ENCODE measurements around the gene PKN1.

The PKN1 gene

GRCh38 chr19:14406645-14407401, 26.3 kb upstream of the PKN1 start:
- DNase-seq: no peak

DNA sequence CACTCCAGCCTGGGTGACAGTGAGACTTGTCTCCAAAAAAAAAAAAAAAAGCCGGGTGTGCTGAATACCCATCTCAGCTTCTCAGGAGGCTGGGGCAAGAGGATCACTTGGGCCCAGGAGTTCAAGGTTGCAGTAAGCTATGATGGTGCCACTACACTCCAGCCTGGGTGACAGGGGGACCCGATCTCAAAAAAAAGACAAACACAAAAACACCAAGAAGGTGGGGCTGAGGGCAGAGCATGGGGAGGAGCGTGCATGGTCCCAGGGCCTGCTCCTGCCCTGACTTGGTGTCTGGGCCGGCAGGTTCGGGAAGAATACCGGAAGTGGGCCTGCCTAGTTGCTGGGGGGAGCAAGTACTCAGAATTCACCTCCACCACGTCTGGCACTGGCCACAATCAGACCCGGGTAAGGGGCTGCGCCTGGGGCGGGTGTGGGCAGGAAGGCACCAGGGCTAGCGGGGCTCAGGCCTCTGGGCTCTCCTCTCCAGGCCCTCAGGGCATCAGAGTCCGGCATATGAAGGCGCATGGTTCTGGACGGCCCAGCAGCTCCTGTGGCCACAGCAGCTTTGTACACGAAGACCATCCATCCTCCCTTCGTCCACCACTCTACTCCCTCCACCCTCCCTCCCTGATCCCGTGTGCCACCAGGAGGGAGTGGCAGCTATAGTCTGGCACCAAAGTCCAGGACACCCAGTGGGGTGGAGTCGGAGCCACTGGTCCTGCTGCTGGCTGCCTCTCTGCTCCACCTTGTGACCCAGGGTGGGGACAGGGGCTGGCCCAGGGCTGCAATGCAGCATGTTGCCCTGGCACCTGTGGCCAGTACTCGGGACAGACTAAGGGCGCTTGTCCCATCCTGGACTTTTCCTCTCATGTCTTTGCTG, 25.3 kb upstream of the PKN1 start:
- DNase-seq: no peak

DNA sequence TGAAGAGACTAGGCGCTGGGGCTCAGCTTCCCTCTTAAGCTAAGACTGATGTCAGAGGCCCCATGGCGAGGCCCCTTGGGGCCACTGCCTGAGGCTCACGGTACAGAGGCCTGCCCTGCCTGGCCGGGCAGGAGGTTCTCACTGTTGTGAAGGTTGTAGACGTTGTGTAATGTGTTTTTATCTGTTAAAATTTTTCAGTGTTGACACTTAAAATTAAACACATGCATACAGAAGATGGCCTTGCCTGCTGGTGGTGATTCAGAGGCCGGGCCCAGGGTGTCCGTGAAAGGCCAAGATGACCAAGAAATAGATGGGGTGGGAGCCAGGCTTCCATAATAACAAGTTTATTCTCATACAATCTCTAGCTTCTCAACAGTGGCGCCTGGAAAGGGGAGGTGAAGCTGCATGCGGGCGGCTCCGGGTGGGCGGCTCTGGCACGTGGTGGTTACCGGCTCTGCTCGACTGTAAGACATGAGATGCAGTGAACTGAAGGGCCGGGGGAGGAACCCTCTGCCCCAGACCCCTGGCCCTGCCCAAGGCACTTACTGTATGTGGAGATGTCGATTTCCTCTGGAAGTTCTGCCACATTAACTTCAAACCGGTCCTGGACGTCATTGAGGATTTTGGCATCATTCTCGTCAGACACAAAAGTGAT, 24.5 kb upstream of the PKN1 start:
- no peak for DNase-seq

GRCh38 chr19:14409146-14410023, 23.7 kb upstream of the PKN1 start:
- DNase-seq: no peak

GRCh38 chr19:14410091-14411051, 22.7 kb upstream of the PKN1 start:
- no peak for DNase-seq

GRCh38 chr19:14411161-14411937, 21.8 kb upstream of the PKN1 start:
- peak; percentile 29 for DNase-seq

- DNase-seq: no peak
Measured at GRCh38 chr19:14411938-14412245, 21.2 kb upstream of the PKN1 start.

DNA sequence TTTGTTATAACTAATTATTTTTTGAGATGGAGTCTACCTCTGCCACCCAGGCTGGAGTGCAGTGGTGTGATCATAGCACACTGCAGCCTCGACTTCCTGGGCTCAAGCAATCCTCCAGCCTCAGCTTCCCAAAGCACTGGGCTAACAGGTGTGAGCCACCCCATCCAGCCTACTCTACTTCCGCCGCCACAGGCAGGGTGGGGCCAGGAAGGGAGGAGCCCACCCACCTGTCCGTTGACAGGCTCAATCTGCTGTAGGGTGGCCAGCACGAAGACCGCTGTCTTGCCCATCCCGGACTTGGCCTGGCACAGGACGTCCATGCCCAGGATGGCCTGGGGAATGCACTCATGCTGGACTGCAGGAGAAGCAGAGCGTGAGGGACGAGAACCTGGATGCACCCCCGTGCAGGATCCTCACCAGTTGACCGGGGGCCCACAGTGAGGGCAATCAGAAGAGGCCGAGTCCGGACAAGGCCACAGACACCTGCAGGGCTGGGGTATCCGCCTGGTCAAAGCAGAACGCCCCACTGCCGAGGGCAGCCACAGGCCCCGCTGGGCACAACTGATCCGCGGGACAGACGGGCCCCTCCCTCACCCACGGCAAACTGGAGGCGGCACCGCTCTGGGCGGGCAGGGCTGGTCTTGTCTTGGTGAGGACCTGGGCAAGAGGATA, 20.6 kb upstream of the PKN1 start:
- DNase-seq: no peak

DNA sequence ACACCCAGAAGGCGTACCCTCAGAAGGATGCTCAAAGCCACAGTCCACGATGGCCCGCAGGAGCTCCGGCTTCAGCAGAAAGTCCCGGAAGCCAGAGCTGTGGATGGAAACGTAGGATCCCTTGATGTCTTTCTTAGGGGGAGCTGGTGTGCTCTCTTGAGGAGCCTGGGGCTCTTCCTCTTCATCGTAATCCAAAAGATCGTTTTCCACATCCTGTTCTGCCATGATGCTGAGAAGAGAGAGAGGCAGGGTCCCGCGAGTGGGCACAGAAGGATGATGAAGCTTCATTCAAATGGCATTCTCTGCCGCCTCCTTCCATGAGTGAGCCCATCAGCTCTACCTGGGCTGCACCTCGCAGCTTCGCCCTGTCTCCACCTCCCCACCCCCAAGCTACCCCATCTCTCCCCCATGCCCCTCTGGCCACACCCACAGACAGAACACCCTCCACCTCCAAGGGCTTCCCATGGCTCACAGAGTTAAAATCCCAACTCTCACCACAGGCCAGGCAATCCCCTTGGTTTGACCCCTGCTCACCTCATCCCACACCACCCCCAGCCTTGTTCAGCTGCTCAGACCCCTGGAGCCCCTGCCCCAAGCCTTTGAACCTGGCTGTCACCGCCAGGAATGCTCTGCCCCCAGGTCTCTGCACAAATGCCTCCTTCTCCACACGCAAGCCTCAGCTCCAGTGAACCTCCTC, 20.0 kb upstream of the PKN1 start:
- DNase-seq: no peak

DNA sequence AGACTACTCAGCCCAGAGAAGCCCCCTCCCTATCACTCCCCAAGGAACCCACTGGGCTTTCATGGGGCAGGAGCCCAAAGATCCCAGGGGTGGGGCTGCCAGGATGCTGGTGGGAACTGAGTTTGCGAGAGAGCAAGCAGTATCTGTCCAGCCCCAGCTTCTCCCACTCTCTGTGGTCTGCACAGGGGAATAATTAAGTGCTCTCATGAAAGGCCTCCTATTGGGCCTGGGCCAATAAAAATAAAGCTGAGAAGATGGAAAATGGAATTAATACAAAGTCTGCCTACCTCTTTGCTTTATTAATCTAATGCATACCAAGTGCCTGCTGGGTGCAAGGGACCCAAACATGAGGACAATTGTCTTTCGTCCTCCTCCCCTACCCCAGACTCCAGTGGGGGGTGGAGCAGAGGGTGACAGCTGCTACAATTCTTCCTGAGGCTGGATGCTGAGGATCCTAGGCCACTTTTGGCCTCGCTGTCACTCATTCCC, 19.4 kb upstream of the PKN1 start:
- DNase-seq: peak; percentile 24

- no peak for DNase-seq
Measured at GRCh38 chr19:14414926-14415690, 18.0 kb upstream of the PKN1 start.

GRCh38 chr19:14416817-14417231, 16.3 kb upstream of the PKN1 start:
- no peak for DNase-seq

DNA sequence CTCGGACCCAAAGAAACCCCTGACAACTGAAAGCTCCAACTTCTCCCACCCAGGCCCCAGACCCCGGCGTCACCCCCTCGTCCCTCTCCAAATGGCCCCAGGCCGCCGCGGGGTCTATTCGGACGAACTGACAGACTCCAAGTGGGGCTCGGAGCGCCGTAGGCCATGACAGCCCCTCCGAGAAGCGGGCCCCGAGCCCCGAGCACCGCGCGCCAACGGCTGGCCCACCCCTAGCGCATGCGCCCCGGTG, 14.3 kb upstream of the PKN1 start:
- no peak for DNase-seq

- DNase-seq: peak; percentile 97
Measured at GRCh38 chr19:14419106-14419813, 13.8 kb upstream of the PKN1 start, which contains the start of gene DDX39A. DDX39A (minus strand) TSS chr19:14419341; CDS start chr19:14413220, 6,121 bp downstream.

DNA sequence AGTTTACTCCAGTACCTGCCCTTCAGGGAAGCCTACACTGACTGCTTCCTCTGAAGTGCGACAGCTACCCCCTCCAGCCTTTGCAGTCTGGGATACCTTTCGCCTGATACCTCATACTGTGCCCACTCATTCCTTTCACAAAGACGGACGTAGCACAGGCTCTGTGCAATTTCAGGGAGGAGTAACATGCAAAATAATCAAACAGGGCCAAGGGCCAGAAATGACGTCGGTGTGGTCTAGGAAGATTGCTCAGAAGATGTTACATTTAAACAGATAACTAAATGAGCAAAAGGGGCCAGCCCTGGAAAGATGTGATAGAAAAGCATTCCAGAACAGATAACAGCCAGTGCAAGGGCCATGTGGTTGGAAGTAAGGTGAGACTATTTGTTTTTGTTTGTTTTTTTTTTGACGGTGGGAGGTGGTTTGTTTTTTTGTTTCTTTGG, 7.4 kb upstream of the PKN1 start:
- no peak for DNase-seq

- no peak for DNase-seq
Measured at GRCh38 chr19:14427461-14427860, 5.6 kb upstream of the PKN1 start.

DNA sequence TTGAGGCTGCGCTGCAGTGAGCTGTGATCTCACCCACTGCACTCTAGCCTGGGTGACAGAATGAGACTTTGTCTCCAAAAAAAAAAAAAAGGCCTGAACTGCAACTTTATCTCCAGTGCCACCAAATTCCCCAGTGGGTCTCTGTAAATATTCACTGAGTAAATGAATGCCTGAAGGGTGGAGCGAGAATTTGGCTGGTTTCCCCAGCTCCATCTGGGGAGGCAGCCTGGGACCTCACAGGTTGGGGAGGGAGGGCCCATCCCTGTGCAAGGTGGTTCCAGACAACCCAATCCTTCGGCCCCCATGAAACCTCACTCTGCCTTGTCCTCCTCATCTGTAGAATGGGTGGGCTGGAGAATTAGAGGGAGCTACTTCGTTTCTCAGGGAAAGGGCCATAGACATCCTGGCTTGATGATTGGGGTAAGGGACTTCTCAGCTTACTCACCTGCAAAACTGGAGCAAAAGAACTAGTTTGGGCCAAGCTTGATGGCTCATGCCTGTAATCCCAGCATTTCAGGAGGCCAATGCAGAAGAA, 4.2 kb upstream of the PKN1 start:
- no peak for DNase-seq

DNA sequence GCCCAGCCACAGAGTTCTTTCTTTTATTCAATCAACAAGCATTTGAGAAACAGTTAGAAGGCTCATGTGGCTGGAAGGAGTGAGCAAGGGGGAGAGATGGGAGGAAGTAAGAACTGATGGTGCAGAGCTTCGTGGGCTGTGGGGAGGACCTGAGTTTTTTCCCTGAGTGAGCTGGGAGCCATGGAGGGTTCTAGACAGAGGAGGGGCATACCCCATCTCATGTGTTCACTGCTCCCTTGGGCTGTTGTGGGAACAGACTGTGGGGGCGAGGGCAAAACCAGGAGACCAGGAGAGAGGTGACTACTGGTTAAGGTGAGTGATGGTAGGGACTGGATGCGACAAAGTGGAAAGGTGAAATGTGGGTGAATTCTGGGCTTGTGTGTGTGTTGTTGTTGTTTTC, 2.4 kb upstream of the PKN1 start:
- DNase-seq: no peak

Measured in retina (tissue), 1 donor.